Activated T-cell treated with anti-CD3 and anti-CD28 coated beads for 4 hours (primary cell): ENCODE data around the gene NPPC.
A peak's percentile ranks its signal among the peaks of the same experiment; 100 is the strongest.

Experiments used
- DNase-seq: peaks from one replicate; pipeline ENCODE4 v3.0.0-alpha.2; 2020

NPPC gene

DNA sequence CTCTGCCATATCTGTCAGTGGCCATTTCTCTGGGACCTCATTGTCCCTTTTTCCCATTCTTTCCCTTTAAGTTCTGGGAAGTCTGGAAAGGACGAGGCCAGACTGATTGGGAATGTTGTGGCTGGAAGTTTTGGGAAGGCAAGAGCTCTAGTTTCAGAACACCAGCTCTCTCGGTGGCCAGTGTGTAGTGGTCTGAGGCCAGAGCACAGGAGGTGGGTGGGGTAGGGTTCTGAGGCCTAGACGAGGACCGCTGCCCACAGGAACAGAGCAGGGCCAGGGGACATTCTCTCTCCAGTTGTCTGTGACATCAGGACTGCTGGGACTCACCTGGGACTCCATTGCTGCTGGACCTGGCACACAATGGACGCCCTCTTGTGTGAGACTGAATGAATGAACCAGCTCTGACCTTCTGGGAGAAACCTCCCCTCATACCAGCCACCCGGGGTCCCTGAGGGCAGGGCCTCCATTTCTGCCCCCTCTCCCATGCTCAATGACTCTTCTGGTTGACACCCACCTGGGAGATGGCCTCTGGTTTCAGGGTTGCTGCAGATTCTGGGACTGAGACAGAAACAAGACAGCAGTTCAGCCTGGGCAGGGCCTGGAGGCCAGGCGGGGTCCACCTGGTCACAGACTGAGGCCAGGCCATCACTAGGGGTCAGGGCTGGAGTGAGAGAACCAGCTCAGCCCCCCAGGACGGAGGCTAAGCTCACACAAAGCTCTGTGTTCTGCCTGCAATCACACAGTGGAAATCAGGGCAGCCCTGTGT, 8.4 kb upstream of the NPPC start:
- no peak for DNase-seq

DNA sequence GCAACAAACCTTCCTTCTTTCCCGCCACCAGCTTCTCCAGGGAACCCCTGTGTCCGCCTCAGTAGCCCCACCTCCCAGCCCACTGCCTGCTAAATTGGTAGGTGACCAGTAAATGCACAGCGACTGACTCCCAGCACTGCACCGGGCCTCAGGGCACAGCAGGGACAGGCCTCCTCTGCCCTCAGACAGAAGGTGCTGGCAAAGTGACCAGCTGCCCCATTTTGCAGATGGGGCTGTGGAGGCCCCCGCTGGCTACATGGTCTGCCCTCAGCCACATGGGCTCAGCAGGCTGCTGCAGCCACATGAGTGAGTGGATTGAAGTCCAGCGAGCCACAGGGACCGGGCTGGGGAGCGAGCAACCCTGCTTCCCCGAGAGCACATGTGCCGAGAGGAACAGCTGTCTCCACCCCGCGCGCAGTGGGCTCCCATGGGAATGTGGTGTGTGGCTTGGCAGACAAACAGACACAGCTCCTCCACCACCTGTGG, 7.8 kb upstream of the NPPC start:
- DNase-seq: no peak

- no peak for DNase-seq
Measured at GRCh38 chr2:231932985-231933915, 7.1 kb upstream of the NPPC start.

DNA sequence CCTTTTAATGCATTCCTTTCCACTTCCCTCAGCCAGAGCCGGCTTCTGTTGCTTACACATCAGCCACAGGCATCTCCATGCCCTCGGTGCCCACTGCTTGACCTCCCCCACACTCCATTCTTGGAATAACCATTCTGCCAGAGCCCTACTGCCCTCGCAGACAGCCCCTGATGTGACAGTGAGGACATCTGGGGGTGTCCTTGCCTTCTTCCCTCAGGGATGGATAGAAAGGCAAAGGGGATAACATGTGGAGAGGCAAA, 6.4 kb upstream of the NPPC start:
- no peak for DNase-seq

GRCh38 chr2:231931481-231931915, 5.3 kb upstream of the NPPC start:
- no peak for DNase-seq

DNA sequence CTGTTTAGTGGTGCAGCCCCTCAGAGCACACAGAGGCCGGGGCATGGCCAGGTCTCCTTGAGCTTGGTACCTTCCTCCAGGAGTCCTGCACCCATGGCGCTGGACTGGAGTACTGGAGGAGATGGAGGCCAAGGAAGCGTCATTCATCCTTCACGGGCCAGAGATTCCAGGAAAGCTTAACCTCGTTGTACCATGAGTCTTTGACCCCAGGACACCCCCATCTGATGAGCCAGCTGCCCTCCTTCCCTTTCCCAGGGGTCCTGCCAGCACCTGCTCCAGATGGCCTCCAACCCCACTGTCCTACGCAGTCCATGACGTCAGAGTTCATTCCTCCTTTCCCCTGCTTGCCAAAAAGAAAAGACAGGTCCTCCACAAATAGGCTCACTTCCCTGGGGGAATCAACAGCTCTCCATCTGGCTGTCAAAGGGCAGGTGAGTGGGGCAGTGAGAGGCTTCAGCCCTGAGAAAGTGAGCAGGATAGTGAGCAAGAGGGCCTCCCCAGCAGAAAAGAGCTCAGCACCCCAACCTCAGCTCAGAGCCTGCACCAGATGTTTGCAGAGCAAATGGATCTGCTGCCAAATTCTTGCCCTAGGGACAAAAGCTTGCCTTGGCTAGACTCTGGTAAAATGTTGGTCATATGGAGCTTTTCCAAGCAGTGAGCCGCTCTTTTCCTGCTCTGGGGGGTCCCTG, 4.5 kb upstream of the NPPC start:
- no peak for DNase-seq

- DNase-seq: no peak
Measured at GRCh38 chr2:231929961-231930592, 3.9 kb upstream of the NPPC start.

DNA sequence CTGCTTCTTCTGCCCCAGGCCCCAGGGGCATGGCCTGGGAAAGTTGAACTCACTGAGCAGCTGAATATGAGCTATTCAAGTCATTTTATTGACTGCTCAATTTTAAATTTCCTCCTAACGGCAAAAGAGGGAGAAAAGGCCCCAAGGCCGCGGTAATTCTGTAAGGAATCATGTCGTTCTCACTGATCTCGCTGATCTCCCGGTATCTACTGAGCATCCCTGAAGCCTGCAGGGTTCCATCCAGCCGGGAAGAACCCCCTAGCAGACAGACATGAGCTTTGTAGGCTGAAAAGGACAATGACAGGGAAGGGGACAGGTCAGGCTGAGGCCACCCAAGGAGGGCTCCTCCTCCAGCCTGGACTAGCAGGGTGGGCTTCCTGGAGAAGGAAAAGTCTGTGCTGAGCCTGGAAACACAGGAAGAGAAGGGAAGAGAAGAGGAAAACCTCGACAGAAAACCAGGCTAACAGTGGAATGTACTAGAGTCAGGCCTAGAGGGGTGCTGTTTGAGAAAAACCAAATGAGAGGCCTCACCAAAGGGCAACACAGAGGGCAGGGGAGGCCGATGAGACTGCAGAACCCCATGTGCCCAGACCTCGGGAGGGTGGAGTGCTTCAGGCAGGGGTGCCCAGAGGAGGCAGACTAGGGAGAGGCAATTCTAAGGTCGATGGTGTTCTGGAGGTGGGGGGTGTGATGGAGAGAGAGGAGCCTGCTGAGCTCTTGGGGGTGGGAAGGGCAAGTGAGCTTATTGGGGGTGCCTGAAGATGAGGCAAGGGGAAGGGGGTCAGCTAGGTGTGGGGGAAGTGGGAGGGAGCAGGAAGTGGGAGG, 2.9 kb upstream of the NPPC start:
- DNase-seq: no peak

DNA sequence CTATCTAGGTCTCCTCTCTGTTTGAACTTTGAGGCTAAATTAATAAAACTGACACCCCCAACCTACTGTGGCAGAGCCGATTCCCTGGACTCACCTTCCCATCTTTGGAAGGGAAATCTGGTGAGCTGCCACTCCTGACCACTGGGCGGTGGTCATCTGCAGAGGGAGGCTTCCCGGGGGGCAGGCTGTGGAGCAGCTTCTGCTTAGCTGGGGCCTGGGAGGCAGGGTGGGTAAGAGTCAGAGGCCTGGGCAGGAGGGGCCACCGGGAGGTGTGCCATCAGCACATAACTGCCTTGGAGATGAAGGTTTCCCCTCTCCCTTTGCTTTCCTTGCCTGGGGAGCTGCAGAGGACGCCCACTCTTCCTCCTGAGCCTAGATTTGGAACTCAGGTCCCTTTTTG, 2.3 kb upstream of the NPPC start:
- DNase-seq: no peak

DNA sequence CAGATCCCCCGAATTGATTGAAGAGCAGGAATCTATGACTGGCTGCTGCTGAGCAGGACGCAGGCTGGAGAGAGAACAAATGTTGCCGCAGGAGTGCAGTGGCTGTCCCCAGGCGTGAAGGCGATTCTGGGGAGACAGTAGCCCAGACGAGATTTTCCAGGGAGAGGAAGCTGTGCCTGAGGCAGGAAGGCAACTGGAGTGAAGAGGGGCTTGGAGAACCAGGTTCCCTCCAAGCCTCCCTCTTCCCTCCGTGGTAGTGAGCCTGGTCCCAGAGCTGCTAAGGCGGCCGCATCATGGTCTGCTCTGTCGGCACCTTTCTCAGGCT, 1.3 kb upstream of the NPPC start:
- DNase-seq: no peak

GRCh38 chr2:231926761-231927565, 767 bp upstream of the NPPC start:
- no peak for DNase-seq

DNA sequence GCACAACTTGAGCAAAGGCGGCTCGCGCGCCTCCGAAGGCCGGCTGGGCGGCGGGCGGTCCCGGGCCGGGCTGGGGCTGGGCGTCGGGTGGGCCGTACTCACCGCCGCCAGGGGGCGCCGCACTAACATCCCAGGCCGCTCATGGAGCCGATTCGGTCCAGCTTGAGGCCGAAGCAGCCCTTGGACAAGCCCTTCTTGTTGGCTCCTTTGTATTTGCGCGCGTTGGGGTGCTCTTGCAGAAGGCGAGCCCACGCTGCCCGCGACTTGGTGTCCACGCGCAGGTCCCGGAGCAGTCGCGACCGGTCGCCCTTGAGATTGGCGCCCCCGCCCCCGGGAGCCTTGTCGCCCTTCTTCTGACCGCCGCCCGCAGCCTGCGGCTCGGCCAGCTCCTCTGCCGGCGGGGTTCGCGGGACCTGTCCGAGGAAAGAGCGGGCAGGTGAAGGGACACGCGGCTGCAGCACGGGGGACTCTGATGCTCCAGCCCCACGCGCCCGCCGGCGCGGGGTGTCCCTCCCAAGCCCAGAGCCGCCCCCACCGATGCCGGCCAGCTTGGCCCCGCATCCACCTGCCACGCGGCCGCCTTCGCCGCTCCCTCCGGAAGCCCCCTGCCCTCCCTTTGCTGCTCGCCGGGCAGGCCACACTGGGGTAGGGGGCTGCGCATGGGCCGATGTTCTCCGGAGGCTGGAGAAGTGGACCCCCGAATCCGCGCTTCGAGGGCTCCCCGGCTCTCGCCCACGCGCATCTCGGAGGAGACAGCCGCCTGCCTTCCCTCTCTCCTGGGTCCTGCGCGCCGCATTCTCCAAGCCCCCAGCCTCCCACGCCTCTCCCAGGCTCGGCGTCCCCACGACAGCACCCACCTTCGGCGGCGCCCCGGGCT, 655 bp downstream of the NPPC start:
- peak; percentile 47 for DNase-seq

GRCh38 chr2:231924889-231925275, 1.3 kb downstream of the NPPC start:
- no peak for DNase-seq

GRCh38 chr2:231923951-231924888, 2.0 kb downstream of the NPPC start:
- no peak for DNase-seq

- DNase-seq: no peak
Measured at GRCh38 chr2:231923010-231923344, 3.2 kb downstream of the NPPC start.

GRCh38 chr2:231922311-231923009, 3.7 kb downstream of the NPPC start:
- no peak for DNase-seq

GRCh38 chr2:231920795-231921194, 5.4 kb downstream of the NPPC start:
- DNase-seq: no peak

- no peak for DNase-seq
Measured at GRCh38 chr2:231920366-231920765, 5.8 kb downstream of the NPPC start.
